WTC11 (cell line): ENCODE measurements around the gene PCED1A. TPM values are rescaled to one million over a fixed set of nuclear protein-coding genes. Genes with fewer than 3 reads are reported as not detected.

Experiments used
- ATAC-seq: fragments of 200-7000 bp; cut with Tn5 transposase; 2 replicates; pipeline ENCODE4 v1.10.0; 2021; ENCODE audit warnings: mild to moderate bottlenecking, moderate library complexity
- CTCF ChIA-PET: fragments of 300-600 bp; sonication (Branson Sonifier 250); formaldehyde crosslinking; loops from one replicate; lab custom pipeline; 2021; ENCODE audit warnings: antibody characterized with exemption; lab: Charles Lee
- POLR2A ChIA-PET: fragments of 350-600 bp; sonication (Branson Sonifier 250); formaldehyde crosslinking; loops from one replicate; lab custom pipeline; 2021; ENCODE audit warnings: antibody characterized with exemption; lab: Charles Lee
- DNase-seq: peaks from one replicate; pipeline ENCODE4 v3.0.0; 2021; ENCODE audit warnings: low spot score
- H3K27ac Mint-ChIP-seq: 2 replicates; pipeline ENCODE4 v1.8.0; 2021; ENCODE audit warnings: mixed read lengths
- H3K27me3 Mint-ChIP-seq: 2 replicates; pipeline ENCODE4 v1.8.0; 2021; ENCODE audit warnings: low read depth, mild to moderate bottlenecking, moderate library complexity, mixed read lengths
- H3K36me3 Mint-ChIP-seq: 2 replicates; pipeline ENCODE4 v1.8.0; 2021; ENCODE audit warnings: mixed read lengths
- H3K4me1 Mint-ChIP-seq: 2 replicates; pipeline ENCODE4 v1.8.0; 2022; ENCODE audit warnings: mixed read lengths
- H3K4me3 Mint-ChIP-seq: 2 replicates; pipeline ENCODE4 v1.8.0; 2021; ENCODE audit warnings: mild to moderate bottlenecking, moderate library complexity, mixed read lengths
- H3K9me3 Mint-ChIP-seq: 2 replicates; pipeline ENCODE4 v1.8.0; 2021; ENCODE audit warnings: mixed read lengths
- AR ChIP-seq: fragments of 250-450 bp; sonication (Bioruptor Pico); IDR thresholded peaks from 2 replicates; pipeline ENCODE4 v1.9.0; 2021; ENCODE audit warnings: mild to moderate bottlenecking
- ATF1 ChIP-seq: sonication (generic); formaldehyde crosslinking; IDR thresholded peaks from 2 replicates; pipeline ENCODE4 v1.8.1; 2023; ENCODE audit warnings: mild to moderate bottlenecking, moderate library complexity, missing genetic modification reagents
- CTCF ChIP-seq: fragments of 200-600 bp; IDR thresholded peaks from 2 replicates; pipeline ENCODE4 v1.8.0; 2022; ENCODE audit warnings: antibody characterized with exemption
- ELF4 ChIP-seq: sonication (generic); formaldehyde crosslinking; IDR thresholded peaks from 2 replicates; pipeline ENCODE4 v1.8.1; 2022; ENCODE audit warnings: low read depth, mild to moderate bottlenecking, moderate library complexity, missing genetic modification reagents
- GRHL2 ChIP-seq: fragments of 250-450 bp; sonication (Bioruptor Pico); IDR thresholded peaks from 2 replicates; pipeline ENCODE4 v1.8.0; 2022; ENCODE audit warnings: mild to moderate bottlenecking, moderate library complexity; ENCODE audit not compliant: insufficient replicate concordance, severe bottlenecking
- MXD4 ChIP-seq: fragments of 250-450 bp; sonication (Bioruptor Pico); IDR thresholded peaks from 2 replicates; pipeline ENCODE4 v1.8.0; 2021; ENCODE audit warnings: mild to moderate bottlenecking, moderate library complexity, borderline replicate concordance
- TCF7 ChIP-seq: sonication (generic); formaldehyde crosslinking; IDR thresholded peaks from 2 replicates; pipeline ENCODE4 v1.8.0; 2022; ENCODE audit warnings: mild to moderate bottlenecking, low read depth, missing genetic modification reagents, moderate library complexity
- TEAD4 ChIP-seq: sonication (generic); formaldehyde crosslinking; IDR thresholded peaks from 2 replicates; pipeline ENCODE4 v1.8.0; 2022; ENCODE audit warnings: mild to moderate bottlenecking, missing genetic modification reagents
- ZNF121 ChIP-seq: sonication (generic); formaldehyde crosslinking; IDR thresholded peaks from 2 replicates; pipeline ENCODE4 v1.8.0; 2023; ENCODE audit warnings: missing genetic modification reagents
- ZNF232 ChIP-seq: sonication (generic); formaldehyde crosslinking; IDR thresholded peaks from 2 replicates; pipeline ENCODE4 v1.8.0; 2022; ENCODE audit warnings: mild to moderate bottlenecking, missing genetic modification reagents
- ZNF281 ChIP-seq: sonication (generic); formaldehyde crosslinking; IDR thresholded peaks from 2 replicates; pipeline ENCODE4 v1.8.0; 2023; ENCODE audit warnings: mild to moderate bottlenecking, missing genetic modification reagents
- ZNF317 ChIP-seq: sonication (generic); formaldehyde crosslinking; IDR thresholded peaks from 2 replicates; pipeline ENCODE4 v1.8.1; 2023; ENCODE audit warnings: low read depth, mild to moderate bottlenecking, moderate library complexity, missing genetic modification reagents, borderline replicate concordance
- total RNA-seq: library from RNA; stranded (reverse); gene quantifications from 3 replicates; pipeline ENCODE4 v1.2.3, GENCODE V29; 2021
- TF ChIP-seq, protein P1 (sequence below): sonication (generic); formaldehyde crosslinking; IDR thresholded peaks from 2 replicates; pipeline ENCODE4 v1.8.1; 2023; ENCODE audit warnings: mild to moderate bottlenecking, missing genetic modification reagents

The PCED1A gene
- total RNA-seq, 1 experiment from 2014 or later = 19.7 TPM

DNA sequence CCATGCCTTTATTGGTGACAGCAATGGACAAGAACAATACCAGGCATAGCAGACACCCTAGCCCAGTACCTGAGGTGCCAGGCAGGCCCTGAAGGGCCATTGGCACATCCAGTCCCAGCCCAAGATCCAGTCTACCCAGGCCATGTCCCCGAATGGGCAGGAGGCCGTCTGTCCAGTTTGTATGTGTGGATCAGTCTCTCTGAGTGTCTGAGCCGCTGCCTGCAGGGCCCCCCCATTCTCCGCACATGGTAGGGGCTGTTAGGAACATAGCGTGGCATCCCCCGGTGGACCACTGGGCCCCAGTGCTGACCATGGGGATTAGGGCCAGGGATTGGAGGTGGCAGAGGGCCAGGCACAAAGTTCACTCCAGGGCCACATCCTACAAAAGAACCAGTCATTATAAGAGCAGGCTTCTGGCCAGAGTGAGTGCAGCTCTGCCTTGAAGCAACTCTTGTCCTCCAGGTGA, 5.1 kb downstream of the PCED1A start:
- Mint-ChIP-seq H3K27ac (no peak overlapping the region), H3K4me3 (no peak overlapping the region), H3K27me3 (peaks cover 22% of the 10 kb centered on the region), H3K36me3 (peaks cover 11% of the 10 kb centered on the region), H3K4me1 (peaks cover 4% of the 10 kb centered on the region; the same call in 1 of the 2 replicates), H3K9me3 (peaks cover 5% of the 10 kb centered on the region)
- ChIA-PET CTCF (no interaction called here), POLR2A (no interaction called here)
- no peak for DNase-seq
- no peak for ATAC-seq
- TF ChIP-seq TEAD4 (CRISPR knock-in tag) (no peak), ATF1 (CRISPR knock-in tag) (no peak), ZNF317 (CRISPR knock-in tag) (no peak), AR (CRISPR knock-in tag) (no peak), CTCF (no peak), TCF7 (CRISPR knock-in tag) (no peak), GRHL2 (no peak), ZNF232 (CRISPR knock-in tag) (no peak), MXD4 (no peak), ZNF281 (no peak)

GRCh38 chr20:2834401-2835110, 5.9 kb downstream of the PCED1A start:
- no peak for DNase-seq
- ATAC-seq = no peak
- CTCF ChIA-PET = no interaction called here
- H3K4me3 Mint-ChIP-seq = no peak overlapping the region
- TF ChIP-seq, protein P1, sequence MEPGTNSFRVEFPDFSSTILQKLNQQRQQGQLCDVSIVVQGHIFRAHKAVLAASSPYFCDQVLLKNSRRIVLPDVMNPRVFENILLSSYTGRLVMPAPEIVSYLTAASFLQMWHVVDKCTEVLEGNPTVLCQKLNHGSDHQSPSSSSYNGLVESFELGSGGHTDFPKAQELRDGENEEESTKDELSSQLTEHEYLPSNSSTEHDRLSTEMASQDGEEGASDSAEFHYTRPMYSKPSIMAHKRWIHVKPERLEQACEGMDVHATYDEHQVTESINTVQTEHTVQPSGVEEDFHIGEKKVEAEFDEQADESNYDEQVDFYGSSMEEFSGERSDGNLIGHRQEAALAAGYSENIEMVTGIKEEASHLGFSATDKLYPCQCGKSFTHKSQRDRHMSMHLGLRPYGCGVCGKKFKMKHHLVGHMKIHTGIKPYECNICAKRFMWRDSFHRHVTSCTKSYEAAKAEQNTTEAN (CRISPR knock-in tag) = no peak
- TF ChIP-seq ZNF121 (CRISPR knock-in tag) (no peak), ELF4 (no peak)
- TF ChIP-seq, all 79 proteins: peak for 0
- Mint-ChIP-seq H3K9me3 (peaks cover 4% of the 10 kb centered on the region), H3K4me1 (peaks cover 3% of the 10 kb centered on the region; the same call in 1 of the 2 replicates), H3K27me3 (peaks cover 20% of the 10 kb centered on the region), H3K27ac (no peak overlapping the region), H3K36me3 (peaks cover 9% of the 10 kb centered on the region)
- POLR2A ChIA-PET = no interaction called here
